CD14-positive monocyte (primary cell): Measurements from ENCODE around the gene SLC3A2. TPM values are rescaled to one million over a fixed set of nuclear protein-coding genes. Genes with fewer than 3 reads are reported as not detected.

Source experiments
- DNase-seq, 3 donors: peaks; one replicate each; pipeline ENCODE4 v3.0.0-alpha.2; 2011 to 2022
- H2AFZ ChIP-seq: 2 replicates; pipeline ENCODE4 v1.6.0; 2012; ENCODE audit warnings: mild to moderate bottlenecking, low read depth, low read length, inconsistent platforms; ENCODE audit not compliant: insufficient read depth, poor library complexity, severe bottlenecking
- H3K27ac ChIP-seq, 2 donors: 1 replicate in 1 of 2; 2 replicates in 1 of 2; pipeline ENCODE4 v1.5.1; 2012 to 2013; ENCODE audit warnings: low read length in 2 of 2, control low read depth in 1 of 2, inconsistent platforms in 1 of 2, low read depth in 1 of 2, mild to moderate bottlenecking in 1 of 2
- H3K27me3 ChIP-seq, 2 donors: one replicate each; pipeline versions ENCODE4 v1.6.0 to v1.6.1; 2011 to 2013; ENCODE audit warnings: low read length in 2 of 2; ENCODE audit not compliant: control insufficient read depth in 2 of 2, insufficient read depth in 2 of 2
- H3K36me3 ChIP-seq, 2 donors: replicated peaks in 1 of 2; 1 replicate in 1 of 2; 2 replicates in 1 of 2; pipeline versions ENCODE4 v1.5.1 to v1.6.1; 2012 to 2013; ENCODE audit warnings: low read length in 2 of 2, control low read depth in 1 of 2, inconsistent platforms in 1 of 2, mild to moderate bottlenecking in 1 of 2; ENCODE audit not compliant: insufficient read depth in 2 of 2, control insufficient read depth in 1 of 2
- H3K4me1 ChIP-seq, 2 donors: 1 replicate in 1 of 2; 2 replicates in 1 of 2; pipeline versions ENCODE4 v1.5.1 to v1.6.1; 2012 to 2013; ENCODE audit warnings: low read length in 2 of 2, control low read depth in 1 of 2, inconsistent platforms in 1 of 2, mild to moderate bottlenecking in 1 of 2, moderate library complexity in 1 of 2; ENCODE audit not compliant: insufficient read depth in 2 of 2, control insufficient read depth in 1 of 2
- H3K4me2 ChIP-seq: replicated peaks from 2 replicates; pipeline ENCODE3; 2012; ENCODE audit warnings: low read length, moderate library complexity, mild to moderate bottlenecking; ENCODE audit not compliant: poor library complexity, severe bottlenecking; ENCODE audit errors: extremely low read depth
- H3K4me3 ChIP-seq, 3 experiments: fragments of 200-600 bp in 1 of 3; sonication (generic) in 1 of 3; replicated peaks in 1 of 3; 1 replicate in 2 of 3; 2 replicates in 1 of 3; pipeline ENCODE4 v1.5.1; 2011 to 2013; ENCODE audit warnings: low read length in 3 of 3, mild to moderate bottlenecking in 3 of 3, control low read depth in 2 of 3, low read depth in 2 of 3, inconsistent platforms in 1 of 3, moderate library complexity in 1 of 3
- H3K79me2 ChIP-seq: 2 replicates; pipeline ENCODE4 v1.6.0; 2012; ENCODE audit warnings: mild to moderate bottlenecking, control low read depth, inconsistent platforms, low read length, moderate library complexity; ENCODE audit not compliant: insufficient read depth
- H3K9ac ChIP-seq: 2 replicates; pipeline ENCODE4 v1.6.0; 2017; ENCODE audit warnings: low read length, mild to moderate bottlenecking; ENCODE audit not compliant: insufficient read depth, poor library complexity, severe bottlenecking
- H3K9me3 ChIP-seq, 2 donors: replicated peaks in 1 of 2; 1 replicate in 1 of 2; 2 replicates in 1 of 2; pipeline versions ENCODE4 v1.5.1 to v1.6.1; 2012 to 2013; ENCODE audit warnings: low read length in 2 of 2, control low read depth in 1 of 2; ENCODE audit not compliant: control insufficient read depth in 1 of 2, insufficient read depth in 1 of 2
- H4K20me1 ChIP-seq: 2 replicates; pipeline ENCODE4 v1.6.0; 2012; ENCODE audit warnings: mild to moderate bottlenecking, low read length, control low read depth, moderate library complexity; ENCODE audit not compliant: insufficient read depth
- H3K27ac Mint-ChIP-seq, 7 donors: one replicate each; pipeline ENCODE4 v1.8.0; 2020; ENCODE audit warnings: mild to moderate bottlenecking in 7 of 7, mixed read lengths in 7 of 7, moderate library complexity in 6 of 7, inconsistent platforms in 2 of 7
- H3K27me3 Mint-ChIP-seq, 3 donors: one replicate each; pipeline ENCODE4 v1.8.0; 2021 to 2022; ENCODE audit warnings: low read depth in 3 of 3, mild to moderate bottlenecking in 3 of 3, mixed read lengths in 3 of 3, moderate library complexity in 3 of 3, inconsistent platforms in 1 of 3
- H3K36me3 Mint-ChIP-seq, 2 donors: one replicate each; pipeline ENCODE4 v1.8.0; 2020; ENCODE audit warnings: mixed read lengths in 2 of 2, inconsistent platforms in 1 of 2, mild to moderate bottlenecking in 1 of 2
- H3K4me1 Mint-ChIP-seq: one replicate; pipeline ENCODE4 v1.8.0; 2020; ENCODE audit warnings: mild to moderate bottlenecking, mixed read lengths
- H3K4me3 Mint-ChIP-seq, 2 donors: one replicate each; pipeline ENCODE4 v1.8.0; 2020; ENCODE audit warnings: mild to moderate bottlenecking in 2 of 2, mixed read lengths in 2 of 2, moderate library complexity in 1 of 2
- H3K9me3 Mint-ChIP-seq, 7 donors: one replicate each; pipeline ENCODE4 v1.8.0; 2020 to 2022; ENCODE audit warnings: mixed read lengths in 7 of 7, mild to moderate bottlenecking in 6 of 7, moderate library complexity in 6 of 7, inconsistent platforms in 2 of 7
- WGBS: methylation state at CpG from one replicate; pipeline ENCODE4 v1.1.5; 2013; ENCODE audit warnings: missing lambda C conversion rate; ENCODE audit not compliant: insufficient coverage; 5-methylcytosine and 5-hydroxymethylcytosine counted together
- intact Hi-C, 2 donors: fragments of 100-400 bp; cut with micrococcal nuclease; formaldehyde crosslinking; loops; one replicate each; pipeline versions ENCODE4 v1.15.0 to v1.15.1; 2023
- polyA plus RNA-seq, 3 donors: library from polyadenylated mRNA; depleted of rRNA in 1 of 3; unstranded in 2 of 3; stranded (reverse) in 1 of 3; fragments of 300-500 nt in 2 of 3; fragments of >200 nt in 1 of 3; fragmentation: Illumina TruSeq in 2 of 3; gene quantifications; 1 replicate in 2 of 3; 2 replicates in 1 of 3; pipeline ENCODE4 v1.2.3, GENCODE V29; 2012 to 2021
- TF ChIP-seq, protein P1 (sequence below): fragments of 200-600 bp; IDR thresholded peaks from one replicate; pipeline ENCODE4 v1.8.0; 2022; ENCODE audit warnings: antibody characterized with exemption, mild to moderate bottlenecking

SLC3A2 gene
- polyA plus RNA-seq, 3 donors = 156 to 231 (median 189) TPM

DNA sequence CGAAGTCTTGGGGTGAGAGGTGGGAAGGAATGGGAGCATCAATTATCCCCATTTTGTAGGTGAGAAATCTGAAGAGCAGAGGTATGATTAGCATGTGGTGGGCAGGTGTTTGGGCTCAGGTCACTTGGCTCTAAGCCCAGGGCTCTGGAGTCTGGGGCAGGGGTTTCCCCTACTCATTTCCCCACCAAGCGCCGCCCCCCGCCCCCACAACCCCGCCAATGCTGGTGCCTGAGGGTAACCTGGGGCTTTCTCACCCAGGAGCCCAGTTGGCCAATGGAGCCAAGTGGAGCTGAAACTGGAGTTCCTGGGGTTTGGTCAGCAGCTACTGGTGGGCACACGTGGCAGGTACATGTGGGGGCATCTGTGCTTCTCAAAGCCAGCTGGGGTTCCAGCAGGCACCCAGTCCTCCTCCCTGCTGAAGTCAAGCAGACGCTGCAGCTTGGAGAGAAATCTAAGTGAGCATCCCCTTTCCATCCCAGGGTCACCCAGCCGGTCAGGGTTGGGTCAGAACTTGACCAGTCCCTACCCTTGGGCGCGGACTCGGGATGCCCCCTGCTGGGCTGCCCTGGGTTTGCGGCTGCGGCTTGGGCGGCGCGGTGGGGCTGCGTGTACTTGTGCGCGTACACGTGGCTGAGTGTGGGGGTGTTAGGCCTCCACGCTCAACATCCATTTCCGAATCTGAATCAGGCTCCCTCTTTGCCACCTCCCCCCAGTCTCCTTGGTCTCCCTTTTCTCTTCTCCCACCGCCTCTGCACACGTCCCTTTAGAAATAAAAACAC lies 42.1 kb downstream of the SLC3A2 start:
- Histone ChIP-seq H3K9ac (no peak overlapping the region), H4K20me1 (no peaks in the 10 kb centered on the region), H3K9me3 (peaks cover 0 to 23% of the 10 kb centered on the region in 2 donors), H3K27me3 (peaks cover 35 to 61% of the 10 kb centered on the region in 2 donors), H3K27ac (no peak overlapping the region), H2AFZ (no peak overlapping the region), H3K79me2 (no peaks in the 10 kb centered on the region), H3K4me1 (peaks cover 6 to 17% of the 10 kb centered on the region in 2 donors), H3K36me3 (no peaks in the 10 kb centered on the region), H3K4me2 (no peak overlapping the region), H3K4me3 (no peak overlapping the region)
- WGBS = 75% methylated on average over 5 of the region's 24 CpGs
- Mint-ChIP-seq H3K9me3 (peaks cover 0 to 19% (median 3%) of the 10 kb centered on the region in 7 donors), H3K27ac (peak overlapping the region in 1 of 7 donors; percentile 35), H3K27me3 (peaks cover 71 to 81% (median 77%) of the 10 kb centered on the region in 3 donors), H3K4me1 (peaks cover 20% of the 10 kb centered on the region), H3K36me3 (no peaks in the 10 kb centered on the region), H3K4me3 (peak overlapping the region in 1 of 2 donors; percentile 90)
- TF ChIP-seq, protein P1, sequence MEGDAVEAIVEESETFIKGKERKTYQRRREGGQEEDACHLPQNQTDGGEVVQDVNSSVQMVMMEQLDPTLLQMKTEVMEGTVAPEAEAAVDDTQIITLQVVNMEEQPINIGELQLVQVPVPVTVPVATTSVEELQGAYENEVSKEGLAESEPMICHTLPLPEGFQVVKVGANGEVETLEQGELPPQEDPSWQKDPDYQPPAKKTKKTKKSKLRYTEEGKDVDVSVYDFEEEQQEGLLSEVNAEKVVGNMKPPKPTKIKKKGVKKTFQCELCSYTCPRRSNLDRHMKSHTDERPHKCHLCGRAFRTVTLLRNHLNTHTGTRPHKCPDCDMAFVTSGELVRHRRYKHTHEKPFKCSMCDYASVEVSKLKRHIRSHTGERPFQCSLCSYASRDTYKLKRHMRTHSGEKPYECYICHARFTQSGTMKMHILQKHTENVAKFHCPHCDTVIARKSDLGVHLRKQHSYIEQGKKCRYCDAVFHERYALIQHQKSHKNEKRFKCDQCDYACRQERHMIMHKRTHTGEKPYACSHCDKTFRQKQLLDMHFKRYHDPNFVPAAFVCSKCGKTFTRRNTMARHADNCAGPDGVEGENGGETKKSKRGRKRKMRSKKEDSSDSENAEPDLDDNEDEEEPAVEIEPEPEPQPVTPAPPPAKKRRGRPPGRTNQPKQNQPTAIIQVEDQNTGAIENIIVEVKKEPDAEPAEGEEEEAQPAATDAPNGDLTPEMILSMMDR = no peak
- intact Hi-C loops = no loop called here
- no peak for DNase-seq

GRCh38 chr11:62923601-62924411 lies 43.1 kb downstream of the SLC3A2 start:
- Histone ChIP-seq H3K4me1 (peaks cover 6 to 17% of the 10 kb centered on the region in 2 donors), H3K36me3 (no peaks in the 10 kb centered on the region), H3K79me2 (no peaks in the 10 kb centered on the region), H3K27me3 (peaks cover 42 to 71% of the 10 kb centered on the region in 2 donors), H3K4me2 (peak overlapping the region; percentile 33), H2AFZ (peak overlapping the region; percentile 35), H3K27ac (no peak overlapping the region), H3K4me3 (peak overlapping the region in 1 of 3 experiments; percentile 8), H3K9ac (no peak overlapping the region), H3K9me3 (peaks cover 0 to 30% of the 10 kb centered on the region in 2 donors), H4K20me1 (no peaks in the 10 kb centered on the region)
- TF ChIP-seq, protein P1 = no peak
- no peak overlapping the region for H3K27ac Mint-ChIP-seq
- H3K36me3 Mint-ChIP-seq = no peaks in the 10 kb centered on the region
- WGBS = 1% methylated on average over 41 of the region's 52 CpGs
- intact Hi-C loops = no loop called here
- no peak for DNase-seq
- H3K9me3 Mint-ChIP-seq = peaks cover 0 to 19% (median 4%) of the 10 kb centered on the region in 7 donors
- peaks cover 20% of the 10 kb centered on the region for H3K4me1 Mint-ChIP-seq
- peak overlapping the region; percentile 41 to 90 for H3K4me3 Mint-ChIP-seq
- H3K27me3 Mint-ChIP-seq = peaks cover 80 to 88% (median 87%) of the 10 kb centered on the region in 3 donors
